Activated naive CD8-positive, alpha-beta T cell (primary cell): Measurements from ENCODE around the gene PCNT.
A peak's percentile ranks its signal among the peaks of the same experiment; 100 is the strongest.
"Not testable (repeated sequence)": the region's sequence is repeated elsewhere in the genome, so short reads cannot be mapped to it uniquely, and the experiment has no call there.

Experiments used
- H3K27ac Mint-ChIP-seq: one replicate; pipeline ENCODE4 v1.8.0; 2021; ENCODE audit warnings: mixed read lengths
- H3K27me3 Mint-ChIP-seq: one replicate; pipeline ENCODE4 v1.8.0; 2021; ENCODE audit warnings: mixed read lengths
- H3K36me3 Mint-ChIP-seq: one replicate; pipeline ENCODE4 v1.8.0; 2021; ENCODE audit warnings: mixed read lengths
- H3K4me1 Mint-ChIP-seq: one replicate; pipeline ENCODE4 v1.8.0; 2021; ENCODE audit warnings: low read depth, mixed read lengths
- H3K4me3 Mint-ChIP-seq: one replicate; pipeline ENCODE4 v1.8.0; 2021; ENCODE audit warnings: mild to moderate bottlenecking, mixed read lengths
- H3K9me3 Mint-ChIP-seq: one replicate; pipeline ENCODE4 v1.8.0; 2021; ENCODE audit warnings: low read depth, mixed read lengths

Gene PCNT

DNA sequence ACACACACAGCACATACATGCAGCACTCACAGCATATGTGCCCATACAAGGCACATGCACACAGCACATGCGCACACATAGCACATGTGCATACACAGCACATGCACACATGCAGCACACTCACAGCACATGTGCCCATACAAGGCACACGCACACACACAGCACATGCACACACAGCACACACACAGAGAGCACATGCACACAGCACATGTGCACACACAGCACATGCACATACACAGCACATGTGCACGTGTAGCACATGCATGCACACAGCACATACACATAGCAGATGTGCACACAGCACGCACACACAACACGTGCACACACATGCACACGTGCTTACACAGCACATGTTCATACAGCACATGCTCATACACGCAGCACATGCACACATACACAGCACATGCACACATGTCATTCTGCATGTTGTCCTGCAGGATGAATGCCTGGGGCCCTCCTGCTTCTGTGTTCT is 48.1 kb downstream of the PCNT start:
- peaks cover 24% of the 10 kb centered on the region for H3K4me1 Mint-ChIP-seq
- H3K36me3 Mint-ChIP-seq: no peaks in the 10 kb centered on the region
- no peaks in the 10 kb centered on the region for H3K27me3 Mint-ChIP-seq
- no peak overlapping the region for H3K27ac Mint-ChIP-seq
- H3K4me3 Mint-ChIP-seq: no peak overlapping the region
- H3K9me3 Mint-ChIP-seq: no peaks in the 10 kb centered on the region

DNA sequence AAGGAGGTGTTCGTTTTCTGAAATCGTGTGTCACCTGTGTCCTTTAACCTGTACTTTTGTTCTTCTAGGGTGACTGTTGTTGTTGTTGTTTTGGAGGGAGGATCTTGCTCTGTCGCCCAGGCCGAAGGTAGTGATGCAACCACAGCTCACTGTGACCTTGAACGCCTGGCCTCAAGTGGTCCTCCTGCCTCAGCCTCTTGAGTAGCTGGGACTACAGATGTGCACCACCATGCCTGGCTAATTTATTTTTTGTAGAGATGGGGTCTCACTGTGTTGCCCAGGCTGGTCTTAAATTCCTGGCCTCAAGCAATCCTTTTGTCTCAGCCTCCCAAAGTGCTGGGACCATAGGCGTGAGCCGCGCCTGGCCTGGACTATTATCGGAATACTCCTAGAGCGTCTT is 49.0 kb downstream of the PCNT start:
- not testable (repeated sequence) for H3K4me3 Mint-ChIP-seq, H3K27ac Mint-ChIP-seq, H3K36me3 Mint-ChIP-seq, H3K27me3 Mint-ChIP-seq, H3K9me3 Mint-ChIP-seq
- peaks cover 21% of the 10 kb centered on the region for H3K4me1 Mint-ChIP-seq

- Mint-ChIP-seq H3K4me3 (no peak overlapping the region), H3K27ac (no peak overlapping the region), H3K36me3 (peaks cover 3% of the 10 kb centered on the region), H3K9me3 (no peaks in the 10 kb centered on the region), H3K4me1 (peaks cover 4% of the 10 kb centered on the region), H3K27me3 (no peaks in the 10 kb centered on the region)
Observed at GRCh38 chr21:46374761-46375389, 50.9 kb downstream of the PCNT start.

- Mint-ChIP-seq H3K27ac (no peak overlapping the region), H3K27me3 (no peaks in the 10 kb centered on the region), H3K4me3 (no peak overlapping the region), H3K4me1 (peaks cover 4% of the 10 kb centered on the region), H3K9me3 (no peaks in the 10 kb centered on the region), H3K36me3 (peaks cover 3% of the 10 kb centered on the region)
Observed at GRCh38 chr21:46375560-46376230, 51.7 kb downstream of the PCNT start.

DNA sequence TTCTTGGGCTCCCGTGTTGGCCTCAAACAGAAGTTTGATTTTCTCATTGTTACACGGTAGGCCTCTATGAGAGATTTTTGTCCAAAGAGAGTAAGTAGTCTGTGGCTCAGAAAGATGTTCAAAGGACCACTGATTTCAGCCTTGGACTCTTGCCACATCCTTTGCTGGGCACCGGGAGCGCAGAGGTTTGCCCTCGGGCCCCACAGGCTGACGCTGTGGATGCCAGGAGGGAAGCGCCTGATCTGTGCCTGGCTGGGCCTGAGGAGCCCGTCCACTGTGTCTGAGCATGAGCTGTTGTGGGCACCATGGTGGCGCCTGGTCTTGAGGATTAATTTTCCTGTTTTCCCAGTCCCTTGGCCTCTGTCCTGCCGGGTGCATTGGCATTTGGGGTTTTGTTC is 52.3 kb downstream of the PCNT start:
- H3K27me3 Mint-ChIP-seq: no peaks in the 10 kb centered on the region
- no peak overlapping the region for H3K27ac Mint-ChIP-seq
- peaks cover 4% of the 10 kb centered on the region for H3K4me1 Mint-ChIP-seq
- peaks cover 3% of the 10 kb centered on the region for H3K36me3 Mint-ChIP-seq
- no peak overlapping the region for H3K4me3 Mint-ChIP-seq
- no peaks in the 10 kb centered on the region for H3K9me3 Mint-ChIP-seq

GRCh38 chr21:46376856-46377453 is 53.0 kb downstream of the PCNT start:
- no peak overlapping the region for H3K27ac Mint-ChIP-seq
- no peak overlapping the region for H3K4me3 Mint-ChIP-seq
- no peaks in the 10 kb centered on the region for H3K27me3 Mint-ChIP-seq
- peaks cover 2% of the 10 kb centered on the region for H3K4me1 Mint-ChIP-seq
- H3K9me3 Mint-ChIP-seq: no peaks in the 10 kb centered on the region
- peaks cover 6% of the 10 kb centered on the region for H3K36me3 Mint-ChIP-seq

- Mint-ChIP-seq H3K4me1 (no peaks in the 10 kb centered on the region), H3K36me3 (peaks cover 8% of the 10 kb centered on the region), H3K27me3 (no peaks in the 10 kb centered on the region)
Observed at GRCh38 chr21:46377789-46378188, 53.8 kb downstream of the PCNT start.

GRCh38 chr21:46379105-46379504 is 55.1 kb downstream of the PCNT start:
- Mint-ChIP-seq H3K4me1 (no peaks in the 10 kb centered on the region), H3K9me3 (no peaks in the 10 kb centered on the region), H3K36me3 (peaks cover 8% of the 10 kb centered on the region), H3K27me3 (no peaks in the 10 kb centered on the region), H3K4me3 (no peak overlapping the region), H3K27ac (no peak overlapping the region)

More at GRCh38 chr21:46377789-46378188, 53.8 kb downstream of the PCNT start:
- Mint-ChIP-seq H3K27ac (peak overlapping the region; percentile 61), H3K4me3 (no peak overlapping the region), H3K9me3 (no peaks in the 10 kb centered on the region)

DNA sequence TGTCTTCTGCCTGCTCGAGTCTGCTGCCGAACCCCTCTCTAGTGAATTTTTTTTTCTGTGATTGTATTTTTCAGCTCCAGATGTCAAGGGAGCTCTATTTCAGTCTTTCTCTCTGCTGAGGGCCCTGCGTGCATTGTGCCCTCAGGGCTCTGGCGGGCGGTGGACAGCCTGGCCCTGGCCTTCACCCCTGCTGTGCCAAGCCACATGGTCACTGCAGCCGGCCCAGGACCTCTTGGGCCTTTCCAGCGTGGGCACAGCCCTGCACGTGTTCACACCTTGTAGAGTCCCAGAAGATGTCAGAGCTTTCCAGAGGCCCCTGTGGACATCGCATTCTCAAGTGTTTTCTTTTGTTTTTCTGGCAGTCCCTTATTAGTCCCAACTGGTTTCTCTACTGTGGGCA is 55.7 kb downstream of the PCNT start:
- Mint-ChIP-seq H3K36me3 (peaks cover 8% of the 10 kb centered on the region), H3K4me1 (no peaks in the 10 kb centered on the region), H3K27me3 (no peaks in the 10 kb centered on the region), H3K9me3 (no peaks in the 10 kb centered on the region), H3K27ac (no peak overlapping the region), H3K4me3 (no peak overlapping the region)

- Mint-ChIP-seq H3K9me3 (no peaks in the 10 kb centered on the region), H3K27ac (no peak overlapping the region), H3K27me3 (no peaks in the 10 kb centered on the region), H3K4me3 (no peak overlapping the region), H3K36me3 (peaks cover 8% of the 10 kb centered on the region), H3K4me1 (no peaks in the 10 kb centered on the region)
Observed at GRCh38 chr21:46381541-46381940, 57.6 kb downstream of the PCNT start.

DNA sequence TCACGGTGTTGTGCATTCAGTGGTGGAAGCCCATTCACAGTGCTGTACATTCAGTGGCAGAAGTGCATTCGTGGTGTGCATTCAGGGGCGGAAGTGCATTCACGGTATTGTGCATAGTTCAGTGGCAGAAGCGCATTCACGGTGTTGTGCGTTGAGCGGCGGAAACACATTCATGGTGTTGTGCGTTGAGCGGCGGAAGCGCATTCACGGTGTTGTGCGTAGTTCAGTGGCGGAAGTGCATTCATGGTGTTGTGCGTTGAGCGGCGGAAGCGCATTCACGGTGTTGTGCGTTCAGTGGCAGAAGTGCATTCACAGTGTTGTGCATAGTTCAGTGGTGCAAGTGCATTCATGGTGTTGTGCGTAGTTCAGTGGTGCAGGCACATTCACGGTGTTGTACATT is 60.6 kb downstream of the PCNT start:
- no peaks in the 10 kb centered on the region for H3K4me1 Mint-ChIP-seq
- no peak overlapping the region for H3K4me3 Mint-ChIP-seq
- H3K27ac Mint-ChIP-seq: no peak overlapping the region
- H3K9me3 Mint-ChIP-seq: no peaks in the 10 kb centered on the region
- H3K27me3 Mint-ChIP-seq: no peaks in the 10 kb centered on the region
- peaks cover 6% of the 10 kb centered on the region for H3K36me3 Mint-ChIP-seq

GRCh38 chr21:46385846-46386733 is 62.1 kb downstream of the PCNT start:
- Mint-ChIP-seq H3K27me3 (no peaks in the 10 kb centered on the region), H3K4me1 (no peaks in the 10 kb centered on the region), H3K27ac (no peak overlapping the region), H3K36me3 (peaks cover 6% of the 10 kb centered on the region), H3K4me3 (no peak overlapping the region), H3K9me3 (no peaks in the 10 kb centered on the region)

DNA sequence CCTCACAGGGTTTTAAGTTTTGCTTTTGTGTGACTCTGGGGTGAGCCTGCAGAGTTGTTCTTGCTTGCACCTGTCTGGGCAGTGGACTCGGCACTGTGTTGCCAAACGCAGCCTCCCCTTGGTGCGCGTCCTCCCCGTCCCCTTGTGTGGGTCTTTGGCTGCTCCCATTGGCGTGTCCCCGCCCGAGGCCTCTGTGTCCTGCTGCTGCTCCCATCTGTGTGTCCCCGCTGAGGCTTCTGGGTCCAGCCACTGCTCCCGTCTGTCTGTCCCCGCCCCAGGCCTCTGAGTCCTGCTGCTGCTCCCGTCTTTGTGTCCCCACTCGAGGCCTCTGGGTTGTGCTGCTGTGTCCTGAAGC is 62.8 kb downstream of the PCNT start:
- no peaks in the 10 kb centered on the region for H3K9me3 Mint-ChIP-seq
- H3K27me3 Mint-ChIP-seq: no peaks in the 10 kb centered on the region
- peaks cover 5% of the 10 kb centered on the region for H3K36me3 Mint-ChIP-seq
- no peak overlapping the region for H3K27ac Mint-ChIP-seq
- H3K4me1 Mint-ChIP-seq: no peaks in the 10 kb centered on the region
- H3K4me3 Mint-ChIP-seq: no peak overlapping the region

GRCh38 chr21:46388206-46388880 is 64.4 kb downstream of the PCNT start:
- Mint-ChIP-seq H3K27me3 (no peaks in the 10 kb centered on the region), H3K27ac (no peak overlapping the region), H3K4me3 (no peak overlapping the region), H3K4me1 (no peaks in the 10 kb centered on the region), H3K36me3 (no peaks in the 10 kb centered on the region), H3K9me3 (no peaks in the 10 kb centered on the region)
